ENCODE measurements around the gene DNAJB14.

The DNAJB14 gene

GRCh38 chr4:99847362-99847976 is 98.9 kb downstream of the DNAJB14 start:
- no peak for TF ChIP-seq CSDC2 (CRISPR knock-in tag; IDR thresholded peaks at IDR 0.05)
- no peak for TF ChIP-seq ZC3H10 (CRISPR knock-in tag; IDR thresholded peaks at IDR 0.05)
- no peak for TF ChIP-seq OSR1 (CRISPR knock-in tag; IDR thresholded peaks at IDR 0.05)
- no peak for TF ChIP-seq GLIS3 (CRISPR knock-in tag; IDR thresholded peaks at IDR 0.05)
- TF ChIP-seq ZFP30 (CRISPR knock-in tag; IDR thresholded peaks at IDR 0.05), result no peak
- TF ChIP-seq ARNTL (CRISPR knock-in tag; IDR thresholded peaks at IDR 0.05; ENCODE audit: borderline replicate concordance, low read depth), result no peak
- no peak for TF ChIP-seq ZNF565 (CRISPR knock-in tag; conservative IDR thresholded peaks at IDR 0.05; ENCODE audit: low read depth)
- no peak for TF ChIP-seq ISL1 (CRISPR knock-in tag; IDR thresholded peaks at IDR 0.05)
- no peak for TF ChIP-seq ZFP3 (CRISPR knock-in tag; IDR thresholded peaks at IDR 0.05)
- no peak for TF ChIP-seq TOX (CRISPR knock-in tag; IDR thresholded peaks at IDR 0.05; ENCODE audit: borderline replicate concordance)
- no peak for TF ChIP-seq TCF4 (CRISPR knock-in tag; IDR thresholded peaks at IDR 0.05; ENCODE audit: borderline replicate concordance)
- no peak for TF ChIP-seq PATZ1 (CRISPR knock-in tag; IDR thresholded peaks at IDR 0.05; ENCODE audit: borderline replicate concordance)
- no peak for TF ChIP-seq ESRRG (CRISPR knock-in tag; IDR thresholded peaks at IDR 0.05)
- TF ChIP-seq POU6F1 (CRISPR knock-in tag; IDR thresholded peaks at IDR 0.05; ENCODE audit: borderline replicate concordance, low read depth), result no peak
- TF ChIP-seq RARB (CRISPR knock-in tag; IDR thresholded peaks at IDR 0.05), result no peak
- no peak for ATAC-seq

GRCh38 chr4:99846891-99847290 is 99.5 kb downstream of the DNAJB14 start:
- no peak for ATAC-seq
- TF ChIP-seq ZNF70 (CRISPR knock-in tag; IDR thresholded peaks at IDR 0.05) (no peak), RARB (CRISPR knock-in tag; IDR thresholded peaks at IDR 0.05) (no peak), ZC3H10 (CRISPR knock-in tag; IDR thresholded peaks at IDR 0.05) (no peak), ZFP3 (CRISPR knock-in tag; IDR thresholded peaks at IDR 0.05) (no peak), PATZ1 (CRISPR knock-in tag; IDR thresholded peaks at IDR 0.05; ENCODE audit: borderline replicate concordance) (no peak), CSDC2 (CRISPR knock-in tag; IDR thresholded peaks at IDR 0.05) (no peak), TOX (CRISPR knock-in tag; IDR thresholded peaks at IDR 0.05; ENCODE audit: borderline replicate concordance) (no peak), PPARA (CRISPR knock-in tag; IDR thresholded peaks at IDR 0.05; ENCODE audit: borderline replicate concordance) (no peak), TCF4 (CRISPR knock-in tag; IDR thresholded peaks at IDR 0.05; ENCODE audit: borderline replicate concordance) (no peak), ARNTL (CRISPR knock-in tag; IDR thresholded peaks at IDR 0.05; ENCODE audit: borderline replicate concordance, low read depth) (no peak), POU6F1 (CRISPR knock-in tag; IDR thresholded peaks at IDR 0.05; ENCODE audit: borderline replicate concordance, low read depth) (no peak), ZFP30 (CRISPR knock-in tag; IDR thresholded peaks at IDR 0.05) (no peak), GLIS3 (CRISPR knock-in tag; IDR thresholded peaks at IDR 0.05) (no peak)
